OCI-LY7 (cell line): ENCODE measurements around the gene MYH6.

Experiments used
- EZH2phosphoT487 ChIP-seq: fragments of 200-600 bp; sonication (generic); IDR thresholded peaks from 2 replicates; pipeline ENCODE4 v1.6.1; 2018; ENCODE audit warnings: low read depth, borderline replicate concordance, mild to moderate bottlenecking, mixed run types, antibody characterized with exemption, low read length, moderate library complexity, mixed read lengths
- TF ChIP-seq, protein P1 (sequence below): fragments of 200-600 bp; sonication (generic); conservative IDR thresholded peaks from 2 replicates; pipeline ENCODE4 v1.5.1; 2014; ENCODE audit warnings: mild to moderate bottlenecking, antibody characterized with exemption, low read length, moderate library complexity, mixed read lengths

DNA sequence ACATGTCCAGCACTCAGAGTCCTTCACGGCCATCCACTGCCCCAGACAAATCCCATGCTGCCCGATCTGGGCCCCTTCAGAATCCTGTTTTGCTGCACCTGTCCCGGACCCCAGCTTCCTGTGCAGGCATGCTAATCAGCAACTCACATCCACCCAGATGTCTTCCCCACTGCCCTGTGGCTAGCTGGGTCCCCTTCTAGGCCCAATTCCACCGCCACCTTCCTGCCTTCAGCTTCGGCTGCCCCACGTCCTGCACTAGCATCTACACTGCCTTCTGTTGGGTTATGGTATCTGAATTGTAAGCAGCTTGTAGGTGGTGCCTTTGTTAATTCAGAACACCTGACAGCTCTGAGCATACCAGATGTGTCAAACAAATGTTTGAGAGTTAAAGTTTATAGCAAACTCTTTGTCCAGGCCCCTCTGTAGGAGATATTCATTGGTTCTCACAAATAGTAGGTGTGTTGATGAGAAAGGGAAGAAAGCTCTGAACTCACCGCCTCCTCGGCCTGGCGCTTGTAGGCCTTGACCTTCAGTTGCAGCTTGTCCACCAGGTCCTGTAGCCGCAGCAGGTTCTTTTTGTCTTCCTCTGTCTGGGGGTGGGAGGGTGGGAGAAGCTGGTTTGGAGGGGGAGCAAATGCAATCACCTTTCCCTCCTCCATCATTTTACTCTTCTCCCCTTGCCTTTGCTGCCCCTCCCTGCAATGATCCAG lies 25.2 kb downstream of the MYH6 start:
- TF ChIP-seq, protein P1, sequence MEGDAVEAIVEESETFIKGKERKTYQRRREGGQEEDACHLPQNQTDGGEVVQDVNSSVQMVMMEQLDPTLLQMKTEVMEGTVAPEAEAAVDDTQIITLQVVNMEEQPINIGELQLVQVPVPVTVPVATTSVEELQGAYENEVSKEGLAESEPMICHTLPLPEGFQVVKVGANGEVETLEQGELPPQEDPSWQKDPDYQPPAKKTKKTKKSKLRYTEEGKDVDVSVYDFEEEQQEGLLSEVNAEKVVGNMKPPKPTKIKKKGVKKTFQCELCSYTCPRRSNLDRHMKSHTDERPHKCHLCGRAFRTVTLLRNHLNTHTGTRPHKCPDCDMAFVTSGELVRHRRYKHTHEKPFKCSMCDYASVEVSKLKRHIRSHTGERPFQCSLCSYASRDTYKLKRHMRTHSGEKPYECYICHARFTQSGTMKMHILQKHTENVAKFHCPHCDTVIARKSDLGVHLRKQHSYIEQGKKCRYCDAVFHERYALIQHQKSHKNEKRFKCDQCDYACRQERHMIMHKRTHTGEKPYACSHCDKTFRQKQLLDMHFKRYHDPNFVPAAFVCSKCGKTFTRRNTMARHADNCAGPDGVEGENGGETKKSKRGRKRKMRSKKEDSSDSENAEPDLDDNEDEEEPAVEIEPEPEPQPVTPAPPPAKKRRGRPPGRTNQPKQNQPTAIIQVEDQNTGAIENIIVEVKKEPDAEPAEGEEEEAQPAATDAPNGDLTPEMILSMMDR: no peak
- TF ChIP-seq EZH2phosphoT487: no peak
